Measurements from ENCODE around the gene SAMD7.

DNA sequence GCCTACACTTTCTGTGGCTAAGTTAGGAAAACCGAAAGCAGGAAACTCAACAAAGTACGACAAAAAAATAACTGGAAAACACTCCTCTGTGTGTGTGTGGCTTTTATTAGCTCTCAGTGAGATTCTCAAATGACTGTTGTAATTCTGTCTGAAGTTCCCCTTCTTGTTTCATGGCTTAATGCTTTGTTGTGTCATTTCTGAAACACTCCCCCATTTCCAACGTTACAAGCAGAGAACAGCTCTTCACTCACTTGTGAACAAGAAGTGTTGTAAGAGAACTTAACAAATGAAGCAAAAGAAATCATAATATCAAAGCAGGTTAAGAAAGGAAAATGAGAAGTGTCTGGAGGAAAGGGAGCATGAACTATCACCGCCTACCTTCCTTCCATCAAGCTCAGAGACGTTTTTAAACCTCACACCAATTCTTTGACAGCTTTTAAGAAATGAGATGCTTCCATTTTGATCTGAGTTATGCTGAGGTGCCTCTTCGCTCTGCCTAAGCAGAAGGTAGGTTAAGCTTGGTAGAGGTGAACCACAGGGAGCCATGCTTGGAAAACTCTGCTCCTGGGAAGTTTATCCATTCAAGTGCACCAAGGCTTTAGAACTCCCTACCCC is 42.9 kb downstream of the SAMD7 start:
- TF ChIP-seq, protein P1, sequence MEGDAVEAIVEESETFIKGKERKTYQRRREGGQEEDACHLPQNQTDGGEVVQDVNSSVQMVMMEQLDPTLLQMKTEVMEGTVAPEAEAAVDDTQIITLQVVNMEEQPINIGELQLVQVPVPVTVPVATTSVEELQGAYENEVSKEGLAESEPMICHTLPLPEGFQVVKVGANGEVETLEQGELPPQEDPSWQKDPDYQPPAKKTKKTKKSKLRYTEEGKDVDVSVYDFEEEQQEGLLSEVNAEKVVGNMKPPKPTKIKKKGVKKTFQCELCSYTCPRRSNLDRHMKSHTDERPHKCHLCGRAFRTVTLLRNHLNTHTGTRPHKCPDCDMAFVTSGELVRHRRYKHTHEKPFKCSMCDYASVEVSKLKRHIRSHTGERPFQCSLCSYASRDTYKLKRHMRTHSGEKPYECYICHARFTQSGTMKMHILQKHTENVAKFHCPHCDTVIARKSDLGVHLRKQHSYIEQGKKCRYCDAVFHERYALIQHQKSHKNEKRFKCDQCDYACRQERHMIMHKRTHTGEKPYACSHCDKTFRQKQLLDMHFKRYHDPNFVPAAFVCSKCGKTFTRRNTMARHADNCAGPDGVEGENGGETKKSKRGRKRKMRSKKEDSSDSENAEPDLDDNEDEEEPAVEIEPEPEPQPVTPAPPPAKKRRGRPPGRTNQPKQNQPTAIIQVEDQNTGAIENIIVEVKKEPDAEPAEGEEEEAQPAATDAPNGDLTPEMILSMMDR (optimal IDR thresholded peaks at IDR 0.05 in 1 of 3, IDR thresholded peaks at IDR 0.05 in 1 of 3, conservative IDR thresholded peaks at IDR 0.05 in 1 of 3; ENCODE audit: extremely low read depth in 1 of 3, insufficient read depth in 2 of 3, low read length in 3 of 3), result no peak
- TF ChIP-seq EZH2 (IDR thresholded peaks at IDR 0.05; ENCODE audit: low read length), result no peak
